ENCODE results near the gene EXD3.
"Not testable (repeated sequence)": the region's sequence is repeated elsewhere in the genome, so short reads cannot be mapped to it uniquely, and the experiment has no call there.

The EXD3 gene

GRCh38 chr9:137430723-137431415, 7.9 kb upstream of the EXD3 start:
- no peak for DNase-seq

GRCh38 chr9:137429974-137430722, 7.2 kb upstream of the EXD3 start:
- no peak for DNase-seq

- DNase-seq: no peak
Observed at GRCh38 chr9:137429546-137429890, 6.6 kb upstream of the EXD3 start.

GRCh38 chr9:137428841-137429545, 6.0 kb upstream of the EXD3 start:
- DNase-seq: no peak

- DNase-seq: no peak
Observed at GRCh38 chr9:137428311-137428630, 5.3 kb upstream of the EXD3 start.

- no peak for DNase-seq
Observed at GRCh38 chr9:137427454-137428310, 4.7 kb upstream of the EXD3 start.

GRCh38 chr9:137426018-137426681, 3.2 kb upstream of the EXD3 start:
- DNase-seq: no peak

- DNase-seq: no peak
Observed at GRCh38 chr9:137423514-137424291, 741 bp upstream of the EXD3 start.

GRCh38 chr9:137421838-137422603, 941 bp downstream of the EXD3 start:
- no peak for DNase-seq

- no peak for DNase-seq
Observed at GRCh38 chr9:137417161-137418021, 5.6 kb downstream of the EXD3 start.

- no peak for DNase-seq
Observed at GRCh38 chr9:137416563-137417151, 6.3 kb downstream of the EXD3 start.

- DNase-seq: no peak
Observed at GRCh38 chr9:137416006-137416562, 6.9 kb downstream of the EXD3 start.

- no peak for DNase-seq
Observed at GRCh38 chr9:137415451-137415850, 7.5 kb downstream of the EXD3 start.

GRCh38 chr9:137412431-137412830, 10.5 kb downstream of the EXD3 start:
- DNase-seq: no peak

GRCh38 chr9:137411645-137412380, 11.1 kb downstream of the EXD3 start:
- DNase-seq: peak; percentile 61

GRCh38 chr9:137411260-137411644, 11.7 kb downstream of the EXD3 start:
- no peak for DNase-seq

GRCh38 chr9:137410891-137411249, 12.1 kb downstream of the EXD3 start:
- no peak for DNase-seq

GRCh38 chr9:137410236-137410890, 12.6 kb downstream of the EXD3 start:
- DNase-seq: not testable (repeated sequence)
